SK-N-SH treated with all-trans-retinoic acid at 6 μM for 48 hours (cell line): ENCODE measurements around the gene AGRP.

Experiments
- CREB5 ChIP-seq: fragments of 250-450 bp; sonication (Bioruptor Pico); IDR thresholded peaks from 2 replicates; pipeline ENCODE4 v1.5.1; 2020; ENCODE audit warnings: low read depth, mild to moderate bottlenecking, moderate library complexity
- CSDC2 ChIP-seq: fragments of 250-450 bp; sonication (Bioruptor Pico); IDR thresholded peaks from 2 replicates; pipeline ENCODE4 v1.5.0; 2020; ENCODE audit warnings: mild to moderate bottlenecking, moderate library complexity
- ESRRG ChIP-seq: fragments of 250-450 bp; sonication (Bioruptor Pico); IDR thresholded peaks from 2 replicates; pipeline ENCODE4 v1.6.1; 2021; ENCODE audit warnings: mild to moderate bottlenecking
- GLIS3 ChIP-seq: fragments of 250-450 bp; sonication (Bioruptor Pico); IDR thresholded peaks from 2 replicates; pipeline ENCODE4 v1.5.0; 2020; ENCODE audit warnings: mild to moderate bottlenecking, moderate library complexity
- ISL1 ChIP-seq: fragments of 250-450 bp; sonication (Bioruptor Pico); IDR thresholded peaks from 2 replicates; pipeline ENCODE4 v2.1.2; 2022; ENCODE audit warnings: mild to moderate bottlenecking, moderate library complexity
- PATZ1 ChIP-seq: fragments of 250-450 bp; sonication (Bioruptor Pico); IDR thresholded peaks from 2 replicates; pipeline ENCODE4 v1.8.0; 2020; ENCODE audit warnings: mild to moderate bottlenecking, moderate library complexity, borderline replicate concordance
- PPARA ChIP-seq: fragments of 250-450 bp; sonication (Bioruptor Pico); IDR thresholded peaks from 2 replicates; pipeline ENCODE4 v1.5.0; 2020; ENCODE audit warnings: mild to moderate bottlenecking, borderline replicate concordance
- ZFP3 ChIP-seq: fragments of 250-450 bp; sonication (Bioruptor Pico); IDR thresholded peaks from 2 replicates; pipeline ENCODE4 v1.5.0; 2020; ENCODE audit warnings: mild to moderate bottlenecking, moderate library complexity
- ZNF70 ChIP-seq: fragments of 450-650 bp; formaldehyde crosslinking; IDR thresholded peaks from 2 replicates; pipeline ENCODE4 v1.5.0; 2020; ENCODE audit warnings: mild to moderate bottlenecking, moderate library complexity
- ZNF8 ChIP-seq: fragments of 450-650 bp; formaldehyde crosslinking; IDR thresholded peaks from 2 replicates; pipeline ENCODE4 v1.5.0; 2020; ENCODE audit warnings: mild to moderate bottlenecking, moderate library complexity

- TF ChIP-seq CREB5 (no peak), ZNF70 (CRISPR knock-in tag) (no peak), ISL1 (CRISPR knock-in tag) (no peak), ZNF8 (no peak), CSDC2 (CRISPR knock-in tag) (no peak), ZFP3 (no peak), PPARA (CRISPR knock-in tag) (no peak), ESRRG (CRISPR knock-in tag) (no peak), GLIS3 (CRISPR knock-in tag) (no peak), PATZ1 (CRISPR knock-in tag) (no peak)
Observed at GRCh38 chr16:67474551-67475455, 8.5 kb downstream of the AGRP start.
